Activated T-helper 9 cell treated with anti-CD3 and anti-CD28 coated beads, Interleukin-2, amount 50 U/mL, for 16 hours (primary cell): ENCODE data around the gene OVOL2.
"Not testable (repeated sequence)": the region's sequence is repeated elsewhere in the genome, so short reads cannot be mapped to it uniquely, and the experiment has no call there.

Experiments used
- DNase-seq: peaks from one replicate; pipeline ENCODE4 v3.0.0-alpha.2; 2020; ENCODE audit warnings: low read depth

The OVOL2 gene

GRCh38 chr20:18057101-18057993 is at the start of gene OVOL2:
Gene OVOL2, minus strand, starts transcription at chr20:18057916. Its CDS starts 282 bp downstream, at chr20:18057634.
- no peak for DNase-seq

- no peak for DNase-seq
These were observed 45.8 kb upstream of the OVOL2 start for GRCh38 chr20:18103497-18103896.

- no peak for DNase-seq
These were observed 43.6 kb upstream of the OVOL2 start for GRCh38 chr20:18101125-18101810.

- DNase-seq, result not testable (repeated sequence)
These were observed 42.9 kb upstream of the OVOL2 start for GRCh38 chr20:18100569-18100968.

GRCh38 chr20:18094191-18094590 is 36.5 kb upstream of the OVOL2 start:
- no peak for DNase-seq

- no peak for DNase-seq
These were observed 35.7 kb upstream of the OVOL2 start for GRCh38 chr20:18093388-18093787.

GRCh38 chr20:18092890-18093289 is 35.2 kb upstream of the OVOL2 start:
- DNase-seq, result no peak

GRCh38 chr20:18091623-18092022 is 33.9 kb upstream of the OVOL2 start:
- DNase-seq, result no peak

GRCh38 chr20:18090477-18090876 is 32.8 kb upstream of the OVOL2 start:
- DNase-seq, result no peak

GRCh38 chr20:18090044-18090443 is 32.3 kb upstream of the OVOL2 start:
- DNase-seq, result no peak

GRCh38 chr20:18088841-18089240 is 31.1 kb upstream of the OVOL2 start:
- DNase-seq, result not testable (repeated sequence)

- DNase-seq, result not testable (repeated sequence)
These were observed 30.6 kb upstream of the OVOL2 start for GRCh38 chr20:18088298-18088697.

- DNase-seq, result no peak
These were observed 29.3 kb upstream of the OVOL2 start for GRCh38 chr20:18087054-18087453.

- DNase-seq, result not testable (repeated sequence)
These were observed 23.1 kb upstream of the OVOL2 start for GRCh38 chr20:18080836-18081235.

GRCh38 chr20:18079756-18080353 is 22.1 kb upstream of the OVOL2 start:
- no peak for DNase-seq

GRCh38 chr20:18077157-18077556 is 19.4 kb upstream of the OVOL2 start:
- no peak for DNase-seq

GRCh38 chr20:18072532-18072931 is 14.8 kb upstream of the OVOL2 start:
- DNase-seq, result no peak

GRCh38 chr20:18066421-18067333 is 9.0 kb upstream of the OVOL2 start:
- no peak for DNase-seq

- DNase-seq, result no peak
These were observed 6.0 kb upstream of the OVOL2 start for GRCh38 chr20:18063676-18064075.

- no peak for DNase-seq
These were observed 1.9 kb upstream of the OVOL2 start for GRCh38 chr20:18059603-18060002.

- DNase-seq, result no peak
These were observed 1.1 kb upstream of the OVOL2 start for GRCh38 chr20:18058661-18059467.
